GM12865 (cell line): ENCODE data around the gene GNA12.

Experiments used
- DNase-seq: peaks from one replicate; pipeline ENCODE4 v3.0.0; 2010; ENCODE audit warnings: low read depth
- H3K4me3 ChIP-seq: 2 replicates; pipeline ENCODE4 v1.5.1; 2011; ENCODE audit warnings: mild to moderate bottlenecking, low read depth, low read length, control low read depth
- CTCF ChIP-seq: IDR thresholded peaks from 2 replicates; pipeline ENCODE4 v1.5.1; 2011; ENCODE audit warnings: low read length, control low read depth, low read depth, inconsistent platforms; ENCODE audit not compliant: insufficient read depth; ENCODE audit errors: missing control alignments

The GNA12 gene

GRCh38 chr7:2824026-2824677 lies 20.0 kb downstream of the GNA12 start:
- H3K4me3 ChIP-seq: no peak overlapping the region

GRCh38 chr7:2823130-2823529 lies 21.0 kb downstream of the GNA12 start:
- DNase-seq: no peak
- H3K4me3 ChIP-seq: no peak overlapping the region
- no peak for TF ChIP-seq CTCF

More at GRCh38 chr7:2824026-2824677, 20.0 kb downstream of the GNA12 start:
- no peak for DNase-seq
- no peak for TF ChIP-seq CTCF

- H3K4me3 ChIP-seq: no peak overlapping the region
- no peak for TF ChIP-seq CTCF
- DNase-seq: peak; percentile 70
Measured at GRCh38 chr7:2821842-2822507, 22.1 kb downstream of the GNA12 start.

- peak; percentile 75 for DNase-seq
- no peak for TF ChIP-seq CTCF
- H3K4me3 ChIP-seq: no peak overlapping the region
Measured at GRCh38 chr7:2821161-2821841, 22.8 kb downstream of the GNA12 start.

- no peak for DNase-seq
- no peak overlapping the region for H3K4me3 ChIP-seq
- TF ChIP-seq CTCF: no peak
Measured at GRCh38 chr7:2820508-2820934, 23.6 kb downstream of the GNA12 start.

GRCh38 chr7:2819954-2820397 lies 24.1 kb downstream of the GNA12 start:
- H3K4me3 ChIP-seq: no peak overlapping the region
- TF ChIP-seq CTCF: no peak
- DNase-seq: no peak
